ENCODE data around the gene EOGT.
A peak's percentile ranks its signal among the peaks of the same experiment; 100 is the strongest.

Gene EOGT

GRCh38 chr3:69013253-69014021 is at the start of gene EOGT:
EOGT (minus strand) TSS chr3:69013684; CDS start chr3:69009846, 3,838 bp downstream.
- DNase-seq (ENCODE audit: low read depth in 2 of 2): peak; percentile 46 to 68

- DNase-seq (ENCODE audit: low read depth in 2 of 2): no peak
Observed at GRCh38 chr3:69059688-69060087, 46.2 kb upstream of the EOGT start.

GRCh38 chr3:69058947-69059224 is 45.4 kb upstream of the EOGT start:
- DNase-seq (ENCODE audit: low read depth in 2 of 2): no peak

GRCh38 chr3:69058180-69058946 is 44.9 kb upstream of the EOGT start:
- DNase-seq (ENCODE audit: low read depth in 2 of 2): no peak

GRCh38 chr3:69052472-69052898 is 39.0 kb upstream of the EOGT start:
- DNase-seq (ENCODE audit: low read depth in 2 of 2): no peak

GRCh38 chr3:69051756-69052471 is 38.4 kb upstream of the EOGT start, which contains the start of gene TMF1:
TMF1 (minus strand) TSS chr3:69052333; CDS start chr3:69052086, 247 bp downstream.
- DNase-seq (ENCODE audit: low read depth in 2 of 2): peak; percentile 95 to 97

GRCh38 chr3:69048990-69049389 is 35.5 kb upstream of the EOGT start:
- no peak for DNase-seq (ENCODE audit: low read depth in 2 of 2)

GRCh38 chr3:69044608-69045007 is 31.1 kb upstream of the EOGT start:
- DNase-seq (ENCODE audit: low read depth in 2 of 2): no peak

GRCh38 chr3:69033470-69033869 is 20.0 kb upstream of the EOGT start:
- no peak for DNase-seq (ENCODE audit: low read depth in 2 of 2)

GRCh38 chr3:69032737-69033136 is 19.3 kb upstream of the EOGT start:
- no peak for DNase-seq (ENCODE audit: low read depth in 2 of 2)

GRCh38 chr3:69032142-69032541 is 18.7 kb upstream of the EOGT start:
- no peak for DNase-seq (ENCODE audit: low read depth in 2 of 2)

GRCh38 chr3:69031635-69032034 is 18.2 kb upstream of the EOGT start:
- DNase-seq (ENCODE audit: low read depth in 2 of 2): no peak

- no peak for DNase-seq (ENCODE audit: low read depth in 2 of 2)
Observed at GRCh38 chr3:69020857-69021256, 7.4 kb upstream of the EOGT start.

GRCh38 chr3:69020424-69020823 is 6.9 kb upstream of the EOGT start:
- no peak for DNase-seq (ENCODE audit: low read depth in 2 of 2)

- no peak for DNase-seq (ENCODE audit: low read depth in 2 of 2)
Observed at GRCh38 chr3:69016901-69017300, 3.4 kb upstream of the EOGT start.

GRCh38 chr3:69016102-69016501 is 2.6 kb upstream of the EOGT start:
- no peak for DNase-seq (ENCODE audit: low read depth in 2 of 2)

- no peak for DNase-seq (ENCODE audit: low read depth in 2 of 2)
Observed at GRCh38 chr3:69014022-69014580, 617 bp upstream of the EOGT start.

- DNase-seq (ENCODE audit: low read depth in 2 of 2): no peak
Observed at GRCh38 chr3:69012800-69013252, 658 bp downstream of the EOGT start.

GRCh38 chr3:69012100-69012799 is 1.2 kb downstream of the EOGT start:
- no peak for DNase-seq (ENCODE audit: low read depth in 2 of 2)

GRCh38 chr3:69011096-69011730 is 2.3 kb downstream of the EOGT start:
- DNase-seq (ENCODE audit: low read depth in 2 of 2): no peak
